Activated B cell treated with CpG ODN at 0.5 μM for 24 hours (primary cell): ENCODE data around the gene SF3A1. TPM values are rescaled to one million over a fixed set of nuclear protein-coding genes. Genes with fewer than 3 reads are reported as not detected.

Source experiments
- ATAC-seq: fragments of 200-7000 bp; cut with Tn5 transposase; one replicate; pipeline ENCODE4 v1.10.0; 2021; ENCODE audit warnings: low read depth, mild to moderate bottlenecking, moderate library complexity
- CTCF ChIA-PET: fragments of 350-600 bp; sonication (Branson Sonifier 250); formaldehyde crosslinking; loops from one replicate; lab custom pipeline; 2021; ENCODE audit warnings: antibody characterized with exemption; lab: Charles Lee
- POLR2A ChIA-PET: fragments of 350-600 bp; sonication (Branson Sonifier 250); formaldehyde crosslinking; loops from one replicate; lab custom pipeline; 2021; ENCODE audit warnings: antibody characterized with exemption; lab: Charles Lee
- DNase-seq: peaks from one replicate; pipeline ENCODE4 v3.0.0; 2022
- H3K27ac Mint-ChIP-seq: one replicate; pipeline ENCODE4 v1.8.0; 2020; ENCODE audit warnings: mixed read lengths
- H3K27me3 Mint-ChIP-seq: one replicate; pipeline ENCODE4 v1.8.0; 2021; ENCODE audit warnings: mixed read lengths
- H3K36me3 Mint-ChIP-seq: one replicate; pipeline ENCODE4 v1.8.0; 2021; ENCODE audit warnings: low read depth, mixed read lengths
- H3K4me1 Mint-ChIP-seq: one replicate; pipeline ENCODE4 v1.8.0; 2021; ENCODE audit warnings: mixed read lengths
- H3K4me3 Mint-ChIP-seq: one replicate; pipeline ENCODE4 v1.8.0; 2020; ENCODE audit warnings: mild to moderate bottlenecking, mixed read lengths
- H3K9me3 Mint-ChIP-seq: one replicate; pipeline ENCODE4 v1.8.0; 2020; ENCODE audit warnings: mixed read lengths
- intact Hi-C: fragments of 100-400 bp; cut with micrococcal nuclease; formaldehyde crosslinking; loops from one replicate; pipeline ENCODE4 v1.15.1; 2024
- total RNA-seq: library from RNA; stranded (reverse); gene quantifications from 2 replicates; pipeline ENCODE4 v1.2.3, GENCODE V29; 2022
- TF ChIP-seq, protein P1 (sequence below): fragments of 200-600 bp; IDR thresholded peaks from one replicate; pipeline ENCODE4 v1.8.0; 2022; ENCODE audit warnings: antibody characterized with exemption, mild to moderate bottlenecking

Gene SF3A1
- total RNA-seq, 1 donor from 2014 or later: 263 TPM

DNA sequence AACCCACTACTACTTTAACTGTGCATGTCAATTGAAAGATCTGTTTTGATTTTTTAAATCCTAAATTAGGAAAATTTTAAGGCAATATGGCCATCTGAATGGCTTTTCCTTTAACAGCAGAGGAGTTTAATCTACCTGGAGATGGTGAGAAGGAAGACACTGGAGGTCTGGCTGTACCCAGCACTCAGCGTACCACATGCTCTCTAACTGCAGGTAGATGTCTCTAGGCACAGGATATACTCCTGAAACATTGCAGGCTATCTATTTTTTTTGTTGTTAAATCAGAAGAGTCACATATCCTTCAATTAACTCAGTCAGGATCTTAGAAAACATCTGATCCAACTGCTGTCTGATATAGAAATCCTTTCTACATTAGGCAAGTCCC lies 50.1 kb downstream of the SF3A1 start:
- ChIA-PET POLR2A (interaction anchor here (1.2 to 10.9 kb wide), 5 partner anchors 16 to 118 kb away, joined by 3 to 131 read pairs (median 48); partner anchors contain the start of genes CASTOR1, CCDC157, SF3A1 and TBC1D10A), CTCF (interaction anchor here (1.2 to 8.1 kb wide), 2 partner anchors 18 to 81 kb away, joined by 3 to 83 read pairs; partner anchors contain the start of genes CASTOR1 and RNF215)
- TF ChIP-seq, protein P1, sequence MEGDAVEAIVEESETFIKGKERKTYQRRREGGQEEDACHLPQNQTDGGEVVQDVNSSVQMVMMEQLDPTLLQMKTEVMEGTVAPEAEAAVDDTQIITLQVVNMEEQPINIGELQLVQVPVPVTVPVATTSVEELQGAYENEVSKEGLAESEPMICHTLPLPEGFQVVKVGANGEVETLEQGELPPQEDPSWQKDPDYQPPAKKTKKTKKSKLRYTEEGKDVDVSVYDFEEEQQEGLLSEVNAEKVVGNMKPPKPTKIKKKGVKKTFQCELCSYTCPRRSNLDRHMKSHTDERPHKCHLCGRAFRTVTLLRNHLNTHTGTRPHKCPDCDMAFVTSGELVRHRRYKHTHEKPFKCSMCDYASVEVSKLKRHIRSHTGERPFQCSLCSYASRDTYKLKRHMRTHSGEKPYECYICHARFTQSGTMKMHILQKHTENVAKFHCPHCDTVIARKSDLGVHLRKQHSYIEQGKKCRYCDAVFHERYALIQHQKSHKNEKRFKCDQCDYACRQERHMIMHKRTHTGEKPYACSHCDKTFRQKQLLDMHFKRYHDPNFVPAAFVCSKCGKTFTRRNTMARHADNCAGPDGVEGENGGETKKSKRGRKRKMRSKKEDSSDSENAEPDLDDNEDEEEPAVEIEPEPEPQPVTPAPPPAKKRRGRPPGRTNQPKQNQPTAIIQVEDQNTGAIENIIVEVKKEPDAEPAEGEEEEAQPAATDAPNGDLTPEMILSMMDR: no peak
- DNase-seq (no peak), ATAC-seq (no peak)
- peaks cover 100% of the 10 kb centered on the region for H3K4me1 Mint-ChIP-seq
- H3K36me3 Mint-ChIP-seq: peaks cover 2% of the 10 kb centered on the region
- intact Hi-C loops: loop anchor here (1.0 kb wide), 1 partner anchor 20 kb away; the partner anchor contains the start of gene TBC1D10A
- no peaks in the 10 kb centered on the region for H3K9me3 Mint-ChIP-seq
- peak overlapping the region; percentile 81 for H3K27ac Mint-ChIP-seq
- no peaks in the 10 kb centered on the region for H3K27me3 Mint-ChIP-seq
- peak overlapping the region; percentile 21 for H3K4me3 Mint-ChIP-seq

DNA sequence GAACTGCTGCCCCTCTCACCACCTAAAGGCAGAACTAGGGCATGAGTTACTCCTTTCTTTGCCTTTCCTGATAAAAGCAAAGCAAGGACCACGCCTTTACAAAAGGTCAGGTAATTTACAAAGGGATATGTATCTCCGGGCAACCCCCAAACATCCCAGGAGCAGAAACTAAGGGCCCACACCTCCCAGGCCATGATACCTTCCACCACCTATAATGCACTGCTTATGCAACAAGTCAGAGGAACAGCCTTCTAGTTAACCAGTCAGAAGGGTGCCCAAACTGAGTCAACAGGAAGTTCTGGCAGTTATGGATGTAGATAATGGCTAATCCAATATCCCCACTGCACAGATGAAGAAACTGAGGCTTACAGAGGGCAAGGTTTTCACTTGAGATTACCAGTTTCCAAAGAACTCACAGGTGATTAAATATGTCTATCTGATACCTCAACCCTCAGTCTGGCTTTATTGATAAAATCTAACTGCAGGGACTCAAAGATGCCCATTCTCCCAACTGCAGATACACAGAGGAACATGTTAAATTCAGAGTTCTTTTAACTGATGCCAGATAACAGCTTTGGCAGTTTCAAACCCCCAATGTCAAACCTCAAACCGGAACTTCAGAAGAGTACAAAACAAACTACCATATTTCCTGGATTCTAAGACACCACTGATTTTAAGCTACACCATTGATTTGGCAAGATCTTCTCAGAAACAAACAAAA lies 50.6 kb downstream of the SF3A1 start:
- peaks cover 7% of the 10 kb centered on the region for H3K36me3 Mint-ChIP-seq
- POLR2A ChIA-PET: interaction anchor here (1.2 to 10.9 kb wide), 5 partner anchors 15 to 118 kb away, joined by 3 to 131 read pairs (median 48); partner anchors contain the start of genes CASTOR1, CCDC157, SF3A1 and TBC1D10A
- DNase-seq (no peak), ATAC-seq (no peak)
- peak overlapping the region; percentile 21 for H3K4me3 Mint-ChIP-seq
- CTCF ChIA-PET: interaction anchor here (1.2 to 8.1 kb wide), 2 partner anchors 17 to 81 kb away, joined by 3 to 83 read pairs; partner anchors contain the start of genes CASTOR1 and RNF215
- intact Hi-C loops: loop anchor here (1.0 kb wide), 3 partner anchors 7 to 50 kb away; partner anchors contain the start of genes SF3A1 and TBC1D10A
- H3K9me3 Mint-ChIP-seq: no peaks in the 10 kb centered on the region
- H3K27me3 Mint-ChIP-seq: no peaks in the 10 kb centered on the region
- H3K27ac Mint-ChIP-seq: peak overlapping the region; percentile 81
- peaks cover 100% of the 10 kb centered on the region for H3K4me1 Mint-ChIP-seq
- TF ChIP-seq, protein P1: no peak

DNA sequence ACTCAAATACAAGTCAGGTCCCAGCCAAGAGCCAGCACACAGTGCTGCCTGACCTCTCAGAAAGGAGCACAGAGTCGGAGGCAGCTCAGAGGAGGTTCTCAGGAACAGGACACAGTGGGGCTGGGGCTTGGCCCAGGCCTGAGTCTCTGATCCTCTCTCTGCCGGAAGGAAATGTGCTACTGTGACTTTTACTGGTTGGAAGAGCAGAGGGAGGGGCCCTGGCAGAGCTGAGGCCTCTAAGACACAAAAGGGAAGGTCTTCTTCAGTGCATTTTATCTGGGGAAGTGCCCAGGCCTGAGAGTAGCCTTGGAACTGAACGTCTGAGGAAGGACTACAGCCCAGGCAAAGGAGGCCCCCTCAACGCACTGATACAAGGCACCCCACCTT lies 51.2 kb downstream of the SF3A1 start:
- POLR2A ChIA-PET: interaction anchor here (0.6 to 10.9 kb wide), 6 partner anchors 15 to 121 kb away, joined by 3 to 131 read pairs (median 28); partner anchors contain the start of genes CASTOR1, CCDC157, MTFP1 and SF3A1
- peak overlapping the region; percentile 21 for H3K4me3 Mint-ChIP-seq
- TF ChIP-seq, protein P1: no peak
- H3K4me1 Mint-ChIP-seq: peaks cover 100% of the 10 kb centered on the region
- H3K27me3 Mint-ChIP-seq: no peaks in the 10 kb centered on the region
- no peak for DNase-seq
- CTCF ChIA-PET: interaction anchor here (1.0 to 8.1 kb wide), 2 partner anchors 17 to 42 kb away, joined by 3 to 83 read pairs; partner anchors contain the start of gene CASTOR1
- H3K27ac Mint-ChIP-seq: peak overlapping the region; percentile 81
- peak; percentile 61 for ATAC-seq
- no peaks in the 10 kb centered on the region for H3K9me3 Mint-ChIP-seq
- intact Hi-C loops: loop anchor here (1.0 kb wide), 2 partner anchors 8 to 51 kb away; partner anchors contain the start of gene SF3A1
- peaks cover 10% of the 10 kb centered on the region for H3K36me3 Mint-ChIP-seq

DNA sequence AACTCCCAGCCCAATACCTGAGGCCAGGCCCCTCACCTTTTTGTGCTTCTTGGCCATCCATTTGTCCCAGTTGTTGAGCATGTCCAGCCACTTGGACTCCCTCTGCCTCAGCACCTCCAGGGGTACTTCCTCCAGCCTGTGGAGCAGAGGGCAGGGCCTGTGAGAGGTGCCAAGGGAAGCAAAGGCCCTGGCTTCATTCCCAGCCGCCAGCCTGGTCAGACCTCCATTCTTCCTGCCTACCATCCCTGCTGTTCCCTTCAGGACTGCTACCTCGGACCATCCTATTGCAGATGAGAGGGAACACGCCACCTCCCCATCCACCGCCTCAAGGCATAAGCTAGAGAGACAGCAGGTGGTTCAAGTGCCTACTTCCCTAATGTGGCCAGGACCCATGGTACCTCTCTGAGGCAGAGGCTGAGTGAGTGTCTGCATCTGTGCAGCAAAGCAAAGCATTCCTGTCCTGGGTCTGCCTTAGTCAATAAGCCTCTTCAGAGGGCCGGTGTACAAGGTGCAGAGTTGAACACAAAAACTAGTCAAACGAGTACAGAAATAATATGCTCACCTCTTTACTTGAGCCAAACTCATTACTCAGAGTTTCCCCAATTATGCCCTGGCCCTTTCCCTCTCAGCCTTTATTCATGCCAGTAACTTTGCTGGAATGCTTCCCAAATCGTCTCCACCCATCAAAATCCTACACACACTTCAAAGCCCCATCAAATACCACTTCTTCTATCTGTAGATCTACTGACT lies 52.0 kb downstream of the SF3A1 start:
- peak; percentile 64 for ATAC-seq
- Mint-ChIP-seq H3K4me3 (peak overlapping the region; percentile 21), H3K4me1 (peaks cover 95% of the 10 kb centered on the region), H3K27me3 (no peaks in the 10 kb centered on the region), H3K36me3 (peaks cover 10% of the 10 kb centered on the region), H3K27ac (peak overlapping the region; percentile 81), H3K9me3 (no peaks in the 10 kb centered on the region)
- intact Hi-C loops: loop anchor here (1.0 kb wide), 3 partner anchors 9 to 52 kb away; partner anchors contain the start of gene SF3A1
- ChIA-PET POLR2A (interaction anchor here (0.6 to 10.9 kb wide), 7 partner anchors 14 to 121 kb away, joined by 3 to 131 read pairs (median 10); partner anchors contain the start of genes CASTOR1, CCDC157, MTFP1 and SF3A1), CTCF (interaction anchor here (1.0 to 8.1 kb wide), 3 partner anchors 16 to 42 kb away, joined by 3 to 83 read pairs (median 8); partner anchors contain the start of genes CASTOR1 and TBC1D10A)
- no peak for DNase-seq
- TF ChIP-seq, protein P1: no peak
